A673 (cell line): Measurements from ENCODE around the gene TCHHL1.

ENCODE experiments used
- EZH2 ChIP-seq: fragments of 200-600 bp; sonication (generic); IDR thresholded peaks from 2 replicates; pipeline ENCODE4 v1.6.1; 2017; ENCODE audit warnings: borderline replicate concordance, low read depth, mild to moderate bottlenecking, mixed read lengths, antibody characterized with exemption, low read length; ENCODE audit not compliant: poor library complexity, severe bottlenecking
- TF ChIP-seq, protein P1 (sequence below): fragments of 300-800, 200-600 bp; sonication (generic); conservative IDR thresholded peaks from 2 replicates; pipeline ENCODE4 v1.5.1; 2017; ENCODE audit warnings: low read depth, mild to moderate bottlenecking, antibody characterized with exemption, low read length, moderate library complexity, mixed read lengths

GRCh38 chr1:152112101-152112884, 23.4 kb upstream of the TCHHL1 start:
- TF ChIP-seq EZH2, result no peak
- TF ChIP-seq, protein P1, sequence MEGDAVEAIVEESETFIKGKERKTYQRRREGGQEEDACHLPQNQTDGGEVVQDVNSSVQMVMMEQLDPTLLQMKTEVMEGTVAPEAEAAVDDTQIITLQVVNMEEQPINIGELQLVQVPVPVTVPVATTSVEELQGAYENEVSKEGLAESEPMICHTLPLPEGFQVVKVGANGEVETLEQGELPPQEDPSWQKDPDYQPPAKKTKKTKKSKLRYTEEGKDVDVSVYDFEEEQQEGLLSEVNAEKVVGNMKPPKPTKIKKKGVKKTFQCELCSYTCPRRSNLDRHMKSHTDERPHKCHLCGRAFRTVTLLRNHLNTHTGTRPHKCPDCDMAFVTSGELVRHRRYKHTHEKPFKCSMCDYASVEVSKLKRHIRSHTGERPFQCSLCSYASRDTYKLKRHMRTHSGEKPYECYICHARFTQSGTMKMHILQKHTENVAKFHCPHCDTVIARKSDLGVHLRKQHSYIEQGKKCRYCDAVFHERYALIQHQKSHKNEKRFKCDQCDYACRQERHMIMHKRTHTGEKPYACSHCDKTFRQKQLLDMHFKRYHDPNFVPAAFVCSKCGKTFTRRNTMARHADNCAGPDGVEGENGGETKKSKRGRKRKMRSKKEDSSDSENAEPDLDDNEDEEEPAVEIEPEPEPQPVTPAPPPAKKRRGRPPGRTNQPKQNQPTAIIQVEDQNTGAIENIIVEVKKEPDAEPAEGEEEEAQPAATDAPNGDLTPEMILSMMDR, result no peak
